ENCODE data around the gene H2AZ1. TPM values are rescaled to one million over a fixed set of nuclear protein-coding genes. Genes with fewer than 3 reads are reported as not detected.

H2AZ1 gene
- total RNA-seq, 1 experiment from 2014 or later: 1,095 TPM

- no peak for TF ChIP-seq CTCF (conservative IDR thresholded peaks at IDR 0.05; ENCODE audit: low read depth, low read length)
- TF ChIP-seq EZH2 (IDR thresholded peaks at IDR 0.05; ENCODE audit: borderline replicate concordance, low read depth, low read length, poor library complexity, severe bottlenecking): no peak
- no peak overlapping the region for H3K27ac ChIP-seq (ENCODE audit: low read depth, low read length, poor library complexity, severe bottlenecking)
- no peaks in the 10 kb centered on the region for H3K4me1 ChIP-seq (ENCODE audit: insufficient read depth, low read length, poor library complexity, severe bottlenecking)
- H3K4me3 ChIP-seq (ENCODE audit: low read depth, low read length, poor library complexity, severe bottlenecking): no peak overlapping the region
- peaks cover 15% of the 10 kb centered on the region for H3K9me3 ChIP-seq (ENCODE audit: low read depth, low read length, poor library complexity, severe bottlenecking)
- intact Hi-C loops (cut with micrococcal nuclease; ENCODE audit: unreplicated experiment): no loop called here
- no TSS peak for BruUV-seq (replicated peaks)
- CTCF ChIA-PET: interaction anchor here (0.7 kb wide), 1 partner anchor 85 kb away, joined by 4 read pairs; no protein-coding TSS in a partner anchor
- no peaks in the 10 kb centered on the region for H3K27me3 ChIP-seq (replicated peaks; ENCODE audit: insufficient read depth, low read depth, low read length, poor library complexity)
- DNase-seq (ENCODE audit: low spot score): no peak
- H3K36me3 ChIP-seq (ENCODE audit: insufficient read depth, low read length, poor library complexity, severe bottlenecking): peaks cover 16% of the 10 kb centered on the region
- POLR2A ChIA-PET (ENCODE audit: low non-redundant PET): interaction anchor here (0.6 kb wide), 1 partner anchor 629 kb away, joined by 3 read pairs; no protein-coding TSS in a partner anchor
These were observed 11.8 kb downstream of the H2AZ1 start for GRCh38 chr4:99938243-99938753.

GRCh38 chr4:99934891-99935290, 15.2 kb downstream of the H2AZ1 start:
- H3K4me3 ChIP-seq (ENCODE audit: low read depth, low read length, poor library complexity, severe bottlenecking): no peak overlapping the region
- no TSS peak for BruUV-seq (replicated peaks)
- TF ChIP-seq EZH2 (IDR thresholded peaks at IDR 0.05; ENCODE audit: borderline replicate concordance, low read depth, low read length, poor library complexity, severe bottlenecking) (no peak), CTCF (conservative IDR thresholded peaks at IDR 0.05; ENCODE audit: low read depth, low read length) (no peak)
- ChIA-PET CTCF (no interaction called here), POLR2A (ENCODE audit: low non-redundant PET) (no interaction called here)
- no peaks in the 10 kb centered on the region for H3K4me1 ChIP-seq (ENCODE audit: insufficient read depth, low read length, poor library complexity, severe bottlenecking)
- intact Hi-C loops (cut with micrococcal nuclease; ENCODE audit: unreplicated experiment): no loop called here
- no peak for DNase-seq (ENCODE audit: low spot score)
- H3K36me3 ChIP-seq (ENCODE audit: insufficient read depth, low read length, poor library complexity, severe bottlenecking): peaks cover 12% of the 10 kb centered on the region
- no peaks in the 10 kb centered on the region for H3K27me3 ChIP-seq (replicated peaks; ENCODE audit: insufficient read depth, low read depth, low read length, poor library complexity)
- peaks cover 15% of the 10 kb centered on the region for H3K9me3 ChIP-seq (ENCODE audit: low read depth, low read length, poor library complexity, severe bottlenecking)
- no peak overlapping the region for H3K27ac ChIP-seq (ENCODE audit: low read depth, low read length, poor library complexity, severe bottlenecking)

GRCh38 chr4:99927566-99927965, 22.5 kb downstream of the H2AZ1 start:
- no TSS peak for BruUV-seq (replicated peaks)
- no peaks in the 10 kb centered on the region for H3K27me3 ChIP-seq (replicated peaks; ENCODE audit: insufficient read depth, low read depth, low read length, poor library complexity)
- H3K9me3 ChIP-seq (ENCODE audit: low read depth, low read length, poor library complexity, severe bottlenecking): no peaks in the 10 kb centered on the region
- peaks cover 6% of the 10 kb centered on the region for H3K36me3 ChIP-seq (ENCODE audit: insufficient read depth, low read length, poor library complexity, severe bottlenecking)
- TF ChIP-seq EZH2 (IDR thresholded peaks at IDR 0.05; ENCODE audit: borderline replicate concordance, low read depth, low read length, poor library complexity, severe bottlenecking) (no peak), CTCF (conservative IDR thresholded peaks at IDR 0.05; ENCODE audit: low read depth, low read length) (no peak)
- ChIA-PET CTCF (no interaction called here), POLR2A (ENCODE audit: low non-redundant PET) (no interaction called here)
- no peak overlapping the region for H3K4me3 ChIP-seq (ENCODE audit: low read depth, low read length, poor library complexity, severe bottlenecking)
- intact Hi-C loops (cut with micrococcal nuclease; ENCODE audit: unreplicated experiment): no loop called here
- no peak overlapping the region for H3K27ac ChIP-seq (ENCODE audit: low read depth, low read length, poor library complexity, severe bottlenecking)
- DNase-seq (ENCODE audit: low spot score): no peak
- H3K4me1 ChIP-seq (ENCODE audit: insufficient read depth, low read length, poor library complexity, severe bottlenecking): no peaks in the 10 kb centered on the region

All from A673 (cell line).